ENCODE measurements around the gene NCOA6. TPM values are rescaled to one million over a fixed set of nuclear protein-coding genes. Genes with fewer than 3 reads are reported as not detected.
A peak's percentile ranks its signal among the peaks of the same experiment; 100 is the strongest.
"Not testable (repeated sequence)": the region's sequence is repeated elsewhere in the genome, so short reads cannot be mapped to it uniquely, and the experiment has no call there.

NCOA6 gene
- total RNA-seq, 1 donor from 2014 or later, result 7.8 TPM

DNA sequence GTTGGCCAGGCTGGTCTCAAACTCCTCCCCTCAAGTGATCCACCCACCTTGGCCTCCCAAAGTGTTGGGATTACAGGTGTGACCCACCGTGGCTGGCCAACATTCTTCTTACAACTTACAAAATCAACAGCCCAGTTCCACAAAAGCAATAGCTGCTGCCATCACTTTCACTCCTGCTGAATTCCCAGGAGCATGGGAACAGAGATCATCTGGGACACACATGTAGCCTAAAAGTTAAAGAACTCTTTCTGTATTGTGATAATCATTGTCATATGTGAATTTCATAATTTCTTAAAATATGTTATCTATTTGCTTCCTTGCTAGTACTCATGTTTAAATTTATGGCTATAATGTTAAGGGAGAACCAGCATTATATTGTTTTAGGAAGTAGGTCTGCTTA lies 51.7 kb downstream of the NCOA6 start:
- no peak for DNase-seq

DNA sequence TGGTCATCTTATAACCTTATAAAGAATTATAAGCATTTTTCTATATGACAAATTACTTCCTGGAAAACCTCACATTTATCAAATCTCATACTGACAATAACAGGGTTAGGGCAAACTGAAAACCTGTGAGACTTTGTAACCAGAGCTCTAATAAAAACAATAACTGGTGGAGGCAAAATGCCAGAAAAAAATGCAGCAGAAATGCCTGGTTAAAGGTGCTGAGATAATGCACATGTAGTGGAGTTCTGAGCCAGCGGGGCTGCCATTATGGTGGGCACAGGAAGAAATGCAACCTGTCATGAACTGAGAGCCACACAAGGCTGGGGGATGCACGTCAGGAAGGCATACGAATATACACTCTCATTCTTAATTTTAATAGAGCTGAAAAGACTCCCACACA lies 53.0 kb downstream of the NCOA6 start:
- DNase-seq, result no peak

DNA sequence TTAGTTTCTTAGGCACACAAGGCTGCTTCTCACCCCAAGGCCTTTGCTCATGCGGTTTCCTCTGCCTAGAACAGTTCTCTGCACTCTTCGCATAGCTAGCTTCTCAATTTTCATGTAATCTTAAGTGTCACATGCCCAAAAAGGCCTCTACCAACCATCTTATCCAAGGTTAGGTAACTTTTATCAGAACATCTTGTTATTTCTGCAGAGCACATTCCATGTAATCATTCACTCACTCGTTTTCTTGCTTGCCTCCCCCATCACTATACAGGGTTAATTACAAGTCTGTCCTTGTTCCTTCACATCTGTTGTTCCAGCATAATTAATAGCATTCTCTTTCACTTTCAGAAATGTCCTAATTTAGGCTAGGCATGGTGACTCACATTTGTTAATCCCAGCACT lies 53.8 kb downstream of the NCOA6 start:
- no peak for DNase-seq

DNA sequence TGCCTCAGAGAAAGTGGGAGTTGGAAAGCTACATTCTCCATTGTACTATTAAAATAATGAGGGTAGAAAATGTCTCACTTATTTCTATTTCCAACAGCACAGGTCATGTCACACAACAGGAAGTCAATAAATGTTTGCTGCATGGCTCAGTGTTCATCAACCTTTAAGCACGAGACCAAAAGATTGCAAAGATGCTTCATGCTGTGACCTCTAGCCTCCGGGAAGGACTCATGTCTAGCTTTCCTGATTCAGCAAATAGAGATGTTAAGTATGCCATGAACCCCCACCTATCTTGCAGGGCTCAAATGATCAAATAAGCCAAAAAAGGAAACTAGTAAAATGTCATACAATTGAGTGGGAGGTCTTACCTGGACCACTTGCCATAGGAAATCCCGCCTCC lies 57.4 kb downstream of the NCOA6 start:
- peak; percentile 45 for DNase-seq

DNA sequence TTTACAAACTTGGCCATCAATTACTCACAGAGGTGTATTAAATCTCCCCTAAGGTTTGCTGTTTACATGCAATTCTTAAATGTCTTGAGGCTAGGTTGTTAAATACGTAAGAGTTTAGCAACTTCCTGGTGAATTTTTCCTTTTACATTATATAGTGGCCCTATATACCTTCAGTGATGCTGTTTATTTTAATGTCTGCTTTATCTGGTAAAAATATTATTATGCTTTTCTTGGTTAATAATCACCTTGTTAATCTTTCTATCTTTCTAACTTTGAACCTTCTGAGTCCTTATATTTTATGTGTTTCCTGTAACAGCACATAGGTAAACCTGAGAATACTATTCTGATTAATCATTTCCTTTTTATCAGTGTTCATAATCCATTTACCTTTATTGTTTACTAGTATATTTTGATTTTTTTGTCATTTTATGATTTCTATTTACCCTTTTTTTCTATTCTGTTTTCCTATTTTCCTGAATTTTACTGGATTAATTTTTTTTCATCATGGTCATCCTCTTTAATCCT lies 63.4 kb downstream of the NCOA6 start:
- no peak for DNase-seq

DNA sequence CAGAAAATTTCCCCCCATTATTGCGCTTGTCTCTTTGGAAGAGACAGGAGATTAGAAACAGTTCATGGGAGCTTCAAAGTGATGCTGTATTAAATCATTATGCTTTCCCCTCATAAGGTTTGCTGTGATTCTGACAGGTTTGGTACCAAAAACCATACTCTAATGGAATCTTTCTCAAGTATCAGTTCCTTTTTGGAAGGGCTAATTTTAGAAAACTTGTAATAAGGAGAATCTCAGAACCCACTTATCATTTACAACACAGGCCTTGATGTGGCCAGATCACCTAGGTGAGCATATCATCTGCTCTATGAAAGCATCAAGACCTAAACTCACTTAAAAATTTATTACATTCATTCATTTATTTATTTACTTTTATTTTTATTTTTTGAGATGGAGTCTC lies 70.1 kb downstream of the NCOA6 start:
- no peak for DNase-seq

DNA sequence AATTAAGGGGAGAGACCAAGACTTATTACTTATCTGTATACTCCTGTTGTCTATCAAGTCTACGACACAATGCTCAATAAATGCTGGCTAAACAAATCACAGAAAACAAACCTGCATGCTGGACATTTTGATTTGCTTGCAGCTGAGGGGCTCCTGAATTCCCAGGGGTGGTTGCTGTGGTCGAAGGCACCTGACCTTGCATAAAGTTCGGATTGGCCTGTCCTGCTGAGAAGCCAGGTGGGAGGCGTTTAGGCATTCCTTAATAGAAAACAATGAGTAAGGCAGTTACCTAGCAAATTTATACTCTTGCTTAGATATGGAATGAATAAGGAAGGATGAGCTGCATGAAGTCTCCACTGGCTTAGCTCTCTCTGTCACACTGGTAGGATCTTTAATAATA lies 70.8 kb downstream of the NCOA6 start:
- no peak for DNase-seq

DNA sequence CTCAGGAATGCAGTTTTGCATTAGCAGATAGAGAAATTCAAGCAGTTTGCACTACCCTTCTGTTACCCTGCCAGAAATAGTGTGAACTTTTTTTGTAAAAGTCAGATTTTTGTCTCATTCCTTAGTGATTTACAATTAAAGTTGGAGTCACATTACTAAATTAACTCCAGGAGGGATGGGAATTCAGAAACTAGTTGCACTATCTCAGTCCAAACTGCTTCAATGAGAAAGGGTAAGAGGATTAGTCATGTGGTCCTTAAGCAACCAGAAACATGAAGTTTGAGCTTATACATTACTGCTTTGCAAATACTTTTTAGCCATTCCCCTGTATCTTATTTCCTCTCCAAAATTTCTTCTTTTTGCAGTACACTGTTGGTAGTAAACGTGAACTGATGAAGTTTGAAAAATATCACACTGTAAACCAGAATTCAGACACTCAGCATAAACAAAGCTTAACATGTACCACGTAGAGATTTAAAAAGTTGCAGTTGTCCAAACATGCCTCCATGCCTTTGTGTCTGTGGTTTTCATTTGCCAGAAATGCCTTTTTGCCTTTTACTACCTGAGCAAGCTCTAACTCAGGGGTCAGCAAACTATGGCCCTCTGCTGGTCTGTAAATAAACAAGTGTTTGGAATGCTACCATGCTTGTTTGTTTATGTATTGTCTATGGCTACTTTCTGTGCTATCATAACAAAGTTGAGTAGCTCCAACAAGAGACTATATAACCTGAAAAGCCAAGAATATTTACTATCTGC lies 71.6 kb downstream of the NCOA6 start:
- DNase-seq, result peak; percentile 8

DNA sequence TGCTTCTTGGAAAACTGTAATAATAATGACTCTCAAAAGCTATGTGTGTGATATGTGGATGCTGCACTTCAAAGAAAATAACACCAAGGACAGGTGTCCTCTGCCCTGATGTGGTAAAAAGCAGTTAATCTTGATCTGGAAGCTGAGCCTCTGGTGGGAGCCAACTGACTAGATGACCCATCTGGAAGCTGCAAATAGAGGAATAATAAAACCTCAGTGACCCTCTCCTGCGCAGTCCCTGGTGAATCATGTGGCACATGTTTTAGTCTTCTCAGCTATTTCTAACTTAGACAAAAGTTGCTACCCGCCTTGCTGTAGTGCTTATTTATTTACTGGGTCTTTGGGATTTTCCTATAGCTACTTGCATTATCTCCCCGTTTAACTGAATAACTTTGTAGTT lies 74.0 kb downstream of the NCOA6 start:
- DNase-seq, result no peak

DNA sequence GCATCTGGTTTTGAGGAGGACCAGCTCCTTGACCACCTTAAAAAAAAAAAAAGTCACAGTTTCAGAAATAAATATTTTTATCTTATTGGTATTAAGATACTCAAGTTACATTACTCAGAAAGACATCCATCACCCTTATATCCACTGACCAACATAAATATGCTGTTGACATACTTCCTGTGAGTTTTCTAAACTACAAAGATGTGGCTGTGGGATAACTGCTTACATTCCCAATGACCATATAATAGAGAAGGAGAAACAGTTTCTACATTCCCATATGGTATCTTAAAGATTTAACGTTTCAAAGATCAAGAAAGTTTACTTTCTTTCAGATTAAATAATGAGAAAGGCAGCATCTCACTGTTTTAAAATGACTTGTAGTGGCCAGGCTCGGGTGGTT lies 75.0 kb downstream of the NCOA6 start:
- no peak for DNase-seq

DNA sequence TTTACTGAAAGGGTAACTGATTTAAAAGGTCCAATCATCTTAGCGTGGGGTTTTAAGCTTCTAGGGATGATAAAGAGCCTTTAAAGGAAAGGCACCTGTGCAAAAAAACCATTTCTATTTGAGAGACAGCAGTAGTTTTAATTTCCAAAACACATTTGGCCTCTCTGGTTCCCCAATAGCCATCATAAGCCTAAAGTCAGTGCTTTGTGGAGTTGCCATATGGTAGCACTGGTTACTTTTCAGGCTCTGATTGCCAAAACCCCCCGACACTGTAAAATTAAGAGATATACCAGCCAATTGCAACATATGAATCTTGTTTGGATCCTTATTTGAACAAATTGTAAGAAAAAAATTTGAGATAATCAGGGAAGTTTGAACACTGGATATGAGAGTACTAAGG lies 76.7 kb downstream of the NCOA6 start:
- DNase-seq, result no peak

DNA sequence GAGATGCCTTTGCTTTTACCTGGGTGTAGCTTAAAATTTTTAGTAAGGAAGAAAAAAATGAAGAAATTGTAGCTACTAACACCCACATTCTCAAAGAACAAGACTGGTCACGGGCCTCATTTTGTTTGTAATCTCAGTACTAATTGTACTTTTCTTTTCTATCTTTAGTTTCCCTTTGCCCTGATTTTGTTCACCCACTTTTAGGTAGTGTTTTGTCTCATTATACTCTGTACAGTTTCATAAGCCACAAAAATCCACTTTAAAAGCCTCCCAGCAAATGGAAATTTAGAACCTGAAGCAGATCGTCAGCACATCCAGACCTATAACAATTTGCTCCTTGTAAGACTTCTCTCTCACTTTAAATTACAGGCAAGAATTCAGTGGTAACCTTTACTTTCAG lies 78.0 kb downstream of the NCOA6 start:
- no peak for DNase-seq

DNA sequence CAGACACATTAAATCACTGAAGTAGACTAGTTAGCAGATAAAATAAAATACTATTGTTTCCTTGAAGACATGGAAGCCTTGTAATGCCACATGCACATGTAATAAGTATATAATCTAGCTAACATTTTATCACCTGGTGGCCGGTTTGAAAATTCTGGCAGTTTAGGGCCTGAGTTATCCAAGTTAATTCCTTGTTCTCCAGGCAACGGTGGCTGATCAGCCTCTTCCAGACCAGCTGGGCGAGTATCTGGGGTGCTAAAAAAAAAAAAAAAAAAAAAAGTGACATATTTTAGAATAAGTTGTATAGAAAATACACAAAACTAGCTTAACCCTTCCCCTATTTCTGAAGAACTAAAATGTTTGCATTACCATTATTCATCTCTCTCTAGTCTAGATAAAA lies 78.8 kb downstream of the NCOA6 start:
- no peak for DNase-seq

DNA sequence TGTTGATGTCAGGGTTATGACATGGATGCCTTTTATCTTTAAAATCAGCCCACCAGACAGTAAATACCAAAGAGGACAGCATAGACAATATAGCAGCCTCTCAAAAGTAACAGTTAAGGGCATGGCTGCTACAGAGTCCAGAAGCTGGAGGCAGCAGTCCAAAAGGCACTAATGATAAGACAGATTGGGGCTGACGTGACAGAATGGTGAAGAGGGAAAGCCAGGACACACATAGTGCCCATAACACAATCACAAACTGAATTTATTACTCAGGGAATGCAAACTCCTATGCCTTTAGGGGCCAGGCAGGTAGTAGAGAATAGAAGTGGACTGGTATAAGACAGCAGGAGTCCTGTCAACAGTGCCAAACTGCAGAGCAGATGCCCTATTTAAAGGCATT lies 80.6 kb downstream of the NCOA6 start:
- DNase-seq, result no peak

DNA sequence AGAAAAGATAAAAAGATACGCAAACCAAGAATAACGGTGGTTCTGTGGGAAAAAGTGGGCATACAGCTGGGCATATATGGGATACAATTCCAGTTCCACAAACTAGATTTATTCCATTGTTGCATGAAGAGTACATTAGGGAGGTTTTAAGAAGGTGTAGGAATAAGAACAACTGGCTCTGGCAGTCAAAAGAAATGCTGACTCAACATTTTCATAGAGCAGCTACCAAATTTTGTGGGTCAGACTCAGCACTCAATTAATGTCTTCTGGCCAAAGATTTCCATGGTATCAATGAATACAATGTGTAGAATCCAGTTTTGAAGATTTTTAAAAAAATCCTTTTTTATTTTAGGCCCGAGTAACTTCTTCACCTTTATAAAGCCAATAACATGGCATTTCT lies 81.1 kb downstream of the NCOA6 start:
- no peak for DNase-seq

DNA sequence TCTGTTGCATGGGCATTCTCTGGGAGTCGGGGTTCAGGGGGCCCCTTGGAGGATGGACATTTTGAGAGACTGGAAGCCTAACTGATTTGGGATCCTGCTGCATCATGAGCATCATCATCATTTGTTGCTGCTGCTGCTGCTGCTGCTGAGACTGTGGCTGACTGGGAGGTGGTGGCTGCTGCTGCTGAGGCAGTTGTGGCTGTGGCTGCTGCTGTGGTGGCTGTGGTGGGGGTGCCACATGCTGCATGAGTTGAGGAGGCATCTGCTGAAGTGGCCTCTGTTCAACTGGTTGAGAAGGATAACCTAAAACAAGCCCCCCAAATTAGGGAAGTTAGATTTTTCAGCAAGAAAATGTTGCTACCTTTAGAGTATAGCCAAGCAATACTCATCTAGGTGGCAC lies 82.4 kb downstream of the NCOA6 start:
- no peak for DNase-seq

DNA sequence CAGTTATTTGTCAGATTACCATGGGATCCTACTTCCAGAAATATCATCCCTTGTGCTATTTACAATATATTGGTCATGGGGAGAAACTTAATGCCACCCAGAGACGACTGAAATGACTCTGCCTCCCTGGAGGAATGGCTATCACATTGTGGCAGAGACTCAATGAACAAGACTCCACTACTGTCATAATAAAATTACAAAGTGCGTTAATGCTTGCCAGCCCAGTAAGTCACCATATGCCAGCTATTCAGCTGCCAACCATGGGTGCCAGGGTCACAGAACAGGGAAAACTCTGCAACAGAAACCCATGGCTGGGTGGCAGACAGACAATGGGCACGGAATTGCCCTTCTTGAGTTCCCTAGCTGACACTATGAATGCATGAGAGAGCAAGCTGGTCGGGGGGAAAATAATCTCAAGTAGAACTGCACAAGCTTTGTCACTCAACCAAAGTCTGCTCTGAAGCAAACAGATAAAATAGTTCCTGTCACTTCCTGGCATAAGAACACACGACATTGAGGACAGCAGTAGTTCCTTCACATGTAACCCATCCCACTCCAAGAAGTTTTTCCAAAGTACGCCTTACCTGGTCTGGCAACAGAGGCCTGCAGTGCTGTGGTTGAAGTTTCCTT lies 89.2 kb downstream of the NCOA6 start:
- DNase-seq, result no peak

DNA sequence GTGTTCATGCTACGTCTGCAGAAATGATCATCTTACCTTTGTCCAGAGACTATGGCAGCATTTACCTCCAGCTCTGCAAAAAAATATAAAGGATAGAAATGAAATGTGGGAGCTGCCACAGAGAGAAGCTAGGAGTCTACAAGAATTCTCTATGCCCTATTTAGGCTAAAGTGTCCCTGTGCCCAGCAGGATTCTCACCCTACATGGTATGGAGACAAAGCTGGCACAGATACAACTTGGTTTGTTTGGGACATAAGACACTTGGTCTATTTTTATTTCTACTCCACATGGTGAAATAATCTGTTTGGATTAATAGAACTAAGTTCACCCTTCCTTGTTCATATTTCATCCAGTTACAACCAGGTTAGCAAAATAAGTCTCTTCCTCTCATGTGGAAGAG lies 92.9 kb downstream of the NCOA6 start:
- DNase-seq, result no peak

DNA sequence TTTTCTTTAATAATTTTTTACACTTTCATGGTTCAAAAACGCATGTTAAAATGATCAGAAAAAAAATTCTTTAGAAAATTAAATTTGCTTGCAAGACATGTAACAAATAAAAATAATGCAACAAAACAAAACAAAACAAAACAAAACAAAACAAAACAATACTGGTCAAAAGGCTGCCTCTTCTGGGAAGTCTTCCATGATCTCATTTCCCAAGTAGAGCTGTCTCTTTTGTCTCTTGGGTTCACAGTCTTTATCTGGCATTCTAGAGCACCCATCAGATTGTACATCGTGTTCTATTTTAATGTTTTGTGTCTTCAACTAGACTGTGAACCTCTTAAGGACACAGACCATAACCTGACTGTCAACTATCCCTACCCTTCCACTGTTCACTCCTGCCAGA lies 96.0 kb downstream of the NCOA6 start:
- DNase-seq, result no peak

DNA sequence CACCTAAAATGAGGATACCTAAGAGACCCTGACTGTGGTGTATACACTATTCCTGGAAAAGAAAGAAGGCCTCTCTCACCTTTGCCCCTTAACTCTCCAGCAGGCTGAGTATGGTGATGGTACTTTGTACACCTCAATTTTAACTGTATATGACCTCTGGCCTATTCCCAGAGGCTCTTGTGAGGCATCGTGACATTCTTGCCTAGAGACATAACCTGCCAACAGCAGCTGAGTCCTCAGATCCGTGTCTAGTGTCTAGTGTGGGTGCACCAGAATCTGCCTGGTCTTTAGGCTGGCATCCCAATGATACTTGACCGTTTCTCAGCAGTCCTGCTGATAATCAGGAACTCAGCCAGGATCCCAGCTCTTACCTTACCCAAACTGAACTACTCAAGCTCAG lies 101.3 kb downstream of the NCOA6 start:
- DNase-seq, result no peak

DNA sequence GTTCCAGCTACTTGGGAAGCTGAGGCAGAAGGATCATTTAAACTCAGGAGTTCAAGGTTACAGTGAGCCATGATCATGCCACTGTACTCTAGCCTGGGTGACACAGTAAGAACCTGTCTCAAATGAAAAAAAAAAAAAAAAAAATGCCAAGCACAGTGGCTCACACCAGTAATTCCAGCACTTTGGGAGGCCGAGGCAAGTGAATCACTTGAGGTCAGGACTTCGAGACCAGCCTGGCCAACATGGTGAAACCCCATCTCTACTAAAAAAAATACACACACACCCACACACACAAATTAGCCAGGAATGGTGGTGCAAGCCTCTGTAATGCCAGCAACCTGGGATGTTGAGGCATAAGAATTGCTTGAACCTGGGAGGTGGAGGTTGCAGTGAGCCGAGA lies 102.9 kb downstream of the NCOA6 start:
- DNase-seq, result not testable (repeated sequence)

DNA sequence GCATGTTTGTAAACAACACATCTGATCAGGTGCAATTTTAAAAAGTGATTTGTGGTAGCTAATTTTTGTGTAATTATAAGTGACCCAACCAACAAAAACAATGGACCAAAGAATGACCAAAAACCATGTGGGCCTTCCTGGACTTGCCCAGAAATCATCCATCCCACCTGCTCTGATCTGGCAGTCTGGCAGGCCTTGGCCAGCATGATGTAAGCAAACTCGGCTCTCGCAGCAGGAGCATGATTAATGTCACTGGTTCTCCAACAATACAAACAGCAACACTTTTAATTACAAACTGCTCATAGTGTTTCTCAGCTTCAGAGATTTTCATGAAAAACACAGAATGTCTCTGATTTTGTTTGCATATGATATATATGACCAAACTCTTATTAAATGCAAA lies 105.2 kb downstream of the NCOA6 start:
- DNase-seq, result peak; percentile 23

DNA sequence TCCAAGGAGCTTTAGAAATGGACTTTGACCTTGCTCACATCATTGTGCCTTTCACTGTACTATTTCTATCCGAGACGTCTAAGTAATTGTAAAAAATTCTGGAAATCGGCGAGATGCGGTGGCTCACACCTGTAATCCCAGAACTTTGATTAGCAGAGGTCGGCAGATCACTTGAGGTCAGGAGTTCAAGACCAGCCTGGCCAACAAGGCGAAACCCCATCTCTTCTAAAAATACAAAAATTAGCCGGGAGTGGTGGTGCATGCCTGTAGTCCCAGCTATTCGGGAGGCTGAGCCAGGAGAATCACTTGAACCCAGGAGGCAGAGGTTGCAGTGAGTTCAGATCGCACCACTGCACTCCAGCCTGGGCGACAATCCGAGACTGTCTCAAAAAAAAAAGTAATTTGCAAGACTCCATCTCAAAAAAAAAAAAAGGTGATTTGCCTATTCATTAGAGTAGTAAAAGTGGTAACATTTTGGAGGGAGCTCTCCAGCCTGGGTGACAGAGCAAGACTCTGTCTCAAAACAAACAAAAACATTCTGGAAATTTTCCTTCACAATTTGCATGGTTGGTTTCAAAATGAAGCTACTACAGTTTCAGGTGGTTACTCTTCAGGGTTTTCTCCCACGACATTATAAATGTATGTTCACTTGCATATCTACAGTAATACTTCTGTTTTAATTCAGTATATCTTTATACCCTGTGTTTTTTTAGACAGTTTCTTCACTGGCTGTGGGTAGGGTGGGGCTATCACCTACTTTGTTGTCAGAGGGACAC lies 106.0 kb downstream of the NCOA6 start:
- not testable (repeated sequence) for DNase-seq
